Posterior cingulate gyrus (tissue), 11 donors: ENCODE measurements around the gene MAP7.
"Not testable (repeated sequence)": the region's sequence is repeated elsewhere in the genome, so short reads cannot be mapped to it uniquely, and the experiment has no call there.

ENCODE experiments used
- DNase-seq, 10 donors: peaks; one replicate each; pipeline versions ENCODE4 v3.0.0 to v3.0.0-alpha.2; 2020 to 2021; ENCODE audit warnings: mixed read lengths in 3 of 10
- intact Hi-C: fragments of 100-400 bp; cut with DNase I; formaldehyde crosslinking; loops from one replicate; pipeline ENCODE4 v1.15.1; 2023

The MAP7 gene

DNA sequence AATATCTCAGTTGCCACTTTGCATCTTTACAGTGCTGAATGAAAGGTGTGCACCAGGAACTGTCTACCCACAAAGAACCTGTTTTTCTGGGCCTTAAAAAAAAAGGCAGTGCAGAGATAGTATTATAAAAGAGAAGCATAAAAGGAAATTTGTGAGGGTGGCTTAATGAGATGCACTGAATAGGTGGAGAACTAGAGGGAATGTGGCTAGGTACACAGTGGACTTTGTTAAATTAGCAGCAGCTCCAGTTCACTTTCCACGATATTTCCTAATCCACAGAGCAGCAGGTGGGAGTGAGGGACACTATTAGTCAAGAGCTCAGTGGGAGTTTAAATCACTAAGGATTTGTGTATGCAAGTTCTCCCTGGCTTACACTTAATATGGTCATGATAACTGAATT, 38.8 kb downstream of the MAP7 start:
- intact Hi-C loops, result no loop called here

DNA sequence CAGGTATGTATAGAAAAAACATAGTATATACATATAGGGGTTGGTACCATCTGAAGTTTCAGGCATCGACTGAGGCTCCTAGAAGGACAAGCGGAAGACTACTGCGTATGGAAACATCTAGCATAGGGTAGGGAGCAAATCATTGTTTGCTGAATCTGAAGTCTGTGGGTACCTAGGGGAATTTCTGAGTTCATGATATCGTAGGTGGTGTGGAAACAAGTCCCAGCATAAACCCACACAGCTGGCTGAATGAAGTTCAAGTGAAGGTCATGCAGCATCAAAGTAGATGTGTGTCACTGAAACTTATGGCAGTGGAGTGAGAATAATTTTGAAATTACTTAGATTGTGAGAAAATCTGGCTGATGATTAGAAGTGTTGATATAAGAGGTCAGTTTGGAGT, 39.4 kb downstream of the MAP7 start:
- no peak for DNase-seq
- intact Hi-C loops, result no loop called here

More for the DNA sequence above, 38.8 kb downstream of the MAP7 start:
- DNase-seq, result no peak

DNA sequence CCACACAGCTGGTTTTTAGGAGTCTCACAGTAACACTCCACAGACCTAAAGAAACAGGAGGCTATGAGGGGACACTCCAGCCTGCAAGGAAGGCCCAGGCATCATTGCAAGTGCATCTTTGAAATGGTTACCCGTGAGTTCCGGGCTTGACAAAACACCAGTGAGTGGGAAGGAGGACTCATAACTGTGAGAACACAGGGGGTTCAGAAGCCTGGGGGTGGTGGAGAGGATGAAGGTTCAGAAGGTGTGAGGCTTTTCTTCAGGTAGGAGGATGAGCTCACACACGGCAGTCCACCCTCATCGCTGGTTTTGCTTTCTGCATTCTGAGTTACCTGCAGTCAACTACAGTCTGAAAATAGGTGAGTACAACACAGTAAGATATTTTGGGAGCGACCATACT, 39.9 kb downstream of the MAP7 start:
- intact Hi-C loops, result no loop called here

DNA sequence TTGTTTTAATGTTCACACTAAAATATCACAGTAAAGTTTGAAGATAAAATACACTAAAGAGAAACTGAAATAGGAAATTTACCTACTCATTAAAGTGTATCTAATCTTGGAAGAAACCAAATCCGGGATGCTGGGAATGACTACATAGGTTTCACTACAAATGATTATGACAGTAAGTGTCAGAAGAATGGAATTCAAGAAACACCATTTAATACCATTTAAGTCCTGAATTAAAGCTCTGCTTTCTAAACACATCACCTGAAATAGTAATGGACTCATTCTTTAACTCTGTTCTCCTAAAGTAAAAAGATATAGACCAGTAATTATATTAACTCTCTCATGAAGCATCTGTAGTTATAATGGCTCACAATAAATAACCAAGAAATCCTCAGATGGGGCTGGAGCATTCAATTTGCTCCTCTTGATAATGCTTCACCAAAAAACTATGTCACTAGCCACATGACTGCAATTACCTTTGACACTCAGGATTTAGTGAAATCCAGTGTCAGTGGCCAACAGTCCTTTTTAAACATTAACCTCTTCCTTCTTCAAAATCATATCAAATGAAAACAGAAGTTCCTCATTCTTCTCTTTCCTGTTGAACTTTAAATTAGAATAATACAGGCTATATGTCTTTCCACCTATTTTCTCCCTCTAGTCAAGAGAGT, 41.4 kb downstream of the MAP7 start:
- intact Hi-C loops, result no loop called here
- no peak for DNase-seq

More for the DNA sequence above, 39.9 kb downstream of the MAP7 start:
- no peak for DNase-seq

DNA sequence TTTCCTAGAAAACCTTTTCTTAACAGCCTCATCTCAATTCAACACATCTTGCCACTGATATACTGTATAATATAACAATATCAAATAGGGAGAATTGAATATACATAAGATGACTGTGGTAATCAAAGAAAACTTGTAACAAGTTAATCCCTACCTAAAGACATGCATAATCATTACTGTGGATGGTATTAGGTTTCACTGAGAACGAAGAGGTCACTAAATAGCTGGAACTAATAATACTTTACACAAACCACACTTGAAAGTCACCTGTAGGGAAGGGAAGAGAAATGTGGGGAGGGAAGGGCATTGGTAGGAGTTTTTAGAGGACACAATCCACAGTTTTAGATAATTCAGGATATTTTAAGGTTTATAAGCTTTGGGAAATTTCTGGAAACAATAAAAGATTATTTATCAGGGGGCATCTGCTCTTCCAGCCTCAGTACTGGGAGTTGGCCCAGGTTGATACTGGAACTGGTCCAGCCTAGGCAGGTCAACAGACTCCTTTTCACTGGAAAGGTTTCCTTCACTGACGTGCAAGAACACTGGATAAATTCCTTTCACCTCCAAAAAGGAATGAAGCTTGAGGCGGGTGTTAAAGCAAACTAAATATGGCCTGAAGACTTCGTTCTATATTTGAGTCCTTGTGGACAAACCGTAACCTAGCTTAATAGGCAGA, 44.0 kb downstream of the MAP7 start:
- no peak for DNase-seq
- intact Hi-C loops, result no loop called here

DNA sequence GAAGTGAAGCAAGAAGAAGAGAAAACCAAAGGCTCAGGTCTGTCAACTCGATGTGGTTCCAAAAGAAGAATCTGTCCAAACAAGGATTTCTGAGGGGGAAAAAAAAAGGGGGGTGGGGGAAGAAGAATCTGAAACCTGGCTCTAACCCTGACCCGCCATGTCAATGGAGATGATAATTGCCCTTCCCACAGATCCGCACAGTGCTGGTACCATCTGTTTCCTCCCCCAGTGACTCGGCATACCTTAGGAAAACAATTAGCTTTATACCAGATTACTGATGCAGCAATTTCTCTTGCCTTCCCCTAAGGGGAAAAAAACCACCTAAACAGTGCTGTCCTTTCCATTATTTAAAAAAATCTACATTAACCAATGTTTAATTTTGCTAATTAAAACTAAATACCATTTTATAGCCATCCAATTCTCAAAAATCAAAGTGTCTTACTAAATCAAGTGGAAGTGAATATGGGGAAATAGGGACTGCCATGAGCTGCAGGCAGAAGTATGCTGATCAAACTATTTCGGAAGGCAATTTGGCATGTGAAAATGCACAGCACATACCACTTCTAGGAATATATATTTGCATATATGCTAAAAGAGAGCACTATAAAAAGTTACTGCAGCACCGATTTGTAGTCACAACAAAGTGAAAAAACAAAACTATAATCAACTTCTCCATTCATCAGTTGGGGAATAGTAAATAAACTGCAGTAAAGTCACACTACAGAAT, 46.8 kb downstream of the MAP7 start:
- no peak for DNase-seq
- intact Hi-C loops, result no loop called here

DNA sequence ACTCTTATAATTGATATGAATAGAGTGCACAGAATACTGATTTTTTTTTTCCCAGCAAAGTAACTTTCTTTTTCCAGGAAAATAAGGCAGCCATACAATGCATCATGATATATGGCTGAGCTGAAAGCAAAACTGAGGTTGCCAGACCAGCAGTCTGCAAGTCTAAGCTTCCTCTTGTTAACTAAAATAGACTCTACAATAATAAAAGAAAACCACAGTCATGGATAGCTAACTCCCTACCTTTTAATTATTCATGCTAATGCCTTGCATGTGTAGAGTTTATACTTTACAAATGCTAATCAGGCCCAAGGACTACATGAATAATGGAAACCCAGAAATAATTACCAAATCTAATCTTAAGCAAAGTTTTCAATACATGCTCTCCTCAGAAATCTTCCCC, 47.4 kb downstream of the MAP7 start:
- no peak for DNase-seq
- intact Hi-C loops, result no loop called here

DNA sequence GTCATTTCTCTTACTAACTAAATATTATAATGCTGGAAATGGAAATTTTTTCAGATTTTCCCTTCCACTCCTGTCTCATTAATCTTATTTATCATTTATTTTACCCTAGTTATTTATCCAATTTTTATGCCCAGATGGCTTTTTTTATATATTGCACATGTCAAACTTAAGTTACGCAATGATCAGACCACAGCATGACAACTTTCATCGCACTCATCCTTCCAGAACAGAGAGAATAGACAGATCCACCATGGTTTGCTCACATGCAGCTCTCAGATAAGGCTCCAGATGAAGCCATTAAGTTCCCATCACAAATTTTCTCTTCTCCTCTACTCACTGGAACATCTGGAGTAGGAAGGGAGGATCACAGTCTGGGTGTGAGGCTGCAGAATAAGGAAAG, 48.7 kb downstream of the MAP7 start:
- no peak for DNase-seq
- intact Hi-C loops, result no loop called here

DNA sequence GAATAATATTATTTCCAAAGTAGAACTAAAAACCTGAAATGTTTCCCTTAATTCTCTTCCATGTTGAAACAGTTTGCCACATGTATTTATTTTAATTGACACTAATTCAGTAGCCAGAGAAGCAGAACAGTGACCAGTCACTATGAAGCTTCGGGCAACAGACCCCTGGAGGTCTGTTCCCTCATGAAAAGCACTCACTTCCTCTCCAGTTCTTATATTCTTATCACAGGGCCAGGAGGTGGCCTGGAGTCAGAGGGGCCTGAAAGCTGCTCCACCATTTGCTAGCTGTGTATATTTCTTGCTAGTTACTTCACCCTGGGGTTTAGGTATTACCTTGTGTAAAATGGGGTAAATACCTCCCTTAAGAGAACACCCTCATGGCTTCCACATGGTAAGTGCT, 49.1 kb downstream of the MAP7 start:
- intact Hi-C loops, result no loop called here
- no peak for DNase-seq

DNA sequence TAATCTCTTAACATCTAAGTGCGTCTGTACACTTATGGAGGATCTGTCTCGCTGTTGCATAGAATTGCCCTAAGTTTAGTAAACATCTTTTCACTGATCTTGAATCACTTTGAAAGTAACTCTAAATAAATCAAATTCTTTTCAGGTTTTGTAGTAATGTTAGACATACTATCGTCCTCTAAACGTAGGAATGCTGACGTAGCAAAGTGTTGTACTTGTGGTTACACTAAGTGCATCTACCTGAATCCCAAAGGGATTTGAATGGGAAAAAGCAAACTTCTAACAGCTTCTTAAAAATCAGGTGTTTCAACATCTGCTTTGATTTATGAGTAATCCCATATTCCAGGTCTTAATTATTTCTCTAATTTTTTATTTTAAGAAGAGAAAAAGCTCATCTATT, 49.8 kb downstream of the MAP7 start:
- intact Hi-C loops, result no loop called here
- DNase-seq, result no peak

DNA sequence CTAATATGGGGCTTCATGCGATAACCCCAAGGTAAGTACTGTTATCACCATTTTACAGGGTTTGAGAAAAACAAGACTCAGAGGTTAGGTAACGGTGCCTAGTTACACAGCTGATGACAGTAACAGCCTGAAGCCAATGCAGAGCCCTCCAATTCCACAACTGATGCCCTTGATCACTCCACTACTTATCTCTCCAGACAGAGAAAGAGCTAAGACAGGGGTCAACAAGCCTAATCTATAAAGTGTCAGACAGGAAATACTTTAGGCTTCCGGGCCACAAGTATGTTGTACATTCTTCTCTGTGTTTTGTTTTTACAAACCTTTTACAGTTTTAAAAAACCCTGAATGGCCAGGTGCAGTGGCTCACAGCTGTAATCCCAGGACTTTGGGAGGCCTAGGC, 50.9 kb downstream of the MAP7 start:
- DNase-seq, result no peak
- intact Hi-C loops, result no loop called here

DNA sequence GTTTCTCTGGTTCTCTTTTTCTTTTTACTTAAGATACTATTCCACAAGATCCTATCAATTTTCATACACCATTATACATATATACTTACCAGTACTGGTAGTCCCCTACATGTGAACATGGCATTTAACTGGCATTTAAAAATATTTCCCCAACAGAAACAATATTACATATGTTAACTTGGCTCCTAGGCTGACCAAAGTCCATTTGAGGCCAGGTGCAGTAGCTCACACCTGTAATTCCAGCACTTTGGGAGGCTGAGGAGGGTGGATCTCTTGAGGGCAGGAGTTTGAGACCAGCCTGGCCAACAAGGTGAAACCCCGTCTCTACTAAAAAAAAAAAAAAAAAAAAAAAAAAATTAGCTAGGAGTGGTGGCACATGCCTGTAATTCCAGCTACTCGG, 53.8 kb downstream of the MAP7 start:
- intact Hi-C loops, DNase-seq: not testable (repeated sequence)

DNA sequence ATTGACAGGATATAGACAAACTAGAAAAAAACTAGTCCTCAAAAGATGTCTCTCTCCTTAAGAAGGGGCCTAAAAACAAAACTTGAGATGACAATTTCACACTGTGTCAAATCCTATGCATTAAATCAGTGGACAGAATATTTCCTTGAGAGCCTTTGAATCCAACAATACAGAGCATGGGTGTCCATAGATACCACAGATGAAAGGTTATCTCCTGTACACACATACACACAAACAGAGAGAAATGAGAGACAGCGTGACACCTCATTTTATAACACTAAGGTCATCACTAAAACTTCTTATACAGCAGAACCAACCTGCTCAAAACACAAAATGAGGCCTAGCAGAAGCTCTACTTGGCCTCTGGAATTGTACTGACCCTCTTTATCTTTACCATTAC, 55.5 kb downstream of the MAP7 start:
- intact Hi-C loops, result no loop called here
- no peak for DNase-seq

DNA sequence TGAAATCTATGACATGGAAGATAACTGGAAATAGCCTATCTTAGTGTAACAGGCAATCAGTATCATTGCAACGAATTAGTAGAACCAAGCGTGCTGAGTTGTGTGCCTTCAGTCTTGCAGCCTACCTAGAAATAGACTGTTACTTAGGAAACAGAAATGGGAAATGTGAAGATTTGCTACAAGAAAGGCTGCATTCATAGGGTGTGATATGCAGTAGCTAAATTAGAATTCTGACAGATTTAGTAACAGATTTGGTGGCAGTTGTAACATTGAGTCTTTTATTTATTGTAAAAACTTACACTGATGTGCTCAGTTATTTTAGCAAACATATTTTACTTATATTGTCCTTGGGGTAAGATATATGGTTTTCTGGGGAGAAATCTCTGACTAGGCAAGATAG, 56.2 kb downstream of the MAP7 start:
- intact Hi-C loops, result no loop called here
- no peak for DNase-seq

DNA sequence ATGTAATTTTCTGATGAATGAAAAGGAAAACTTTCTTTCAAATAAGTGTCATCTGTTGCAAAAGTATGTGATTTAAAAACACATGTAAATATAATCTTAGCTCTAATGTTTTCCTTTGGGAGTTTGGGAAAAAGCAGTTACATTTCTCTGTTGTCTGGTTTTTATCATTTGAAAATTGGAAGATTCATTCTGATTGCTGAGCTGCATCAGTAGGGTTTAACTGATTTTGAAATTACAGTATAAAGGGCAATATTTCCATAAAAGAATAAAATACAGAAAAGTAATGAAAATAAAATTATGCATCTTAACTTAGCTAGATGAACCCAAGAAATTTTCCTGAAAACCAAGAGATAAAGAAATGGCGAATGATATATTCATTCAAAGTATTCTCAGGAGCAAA, 57.8 kb downstream of the MAP7 start:
- intact Hi-C loops, result no loop called here
- DNase-seq, result no peak

DNA sequence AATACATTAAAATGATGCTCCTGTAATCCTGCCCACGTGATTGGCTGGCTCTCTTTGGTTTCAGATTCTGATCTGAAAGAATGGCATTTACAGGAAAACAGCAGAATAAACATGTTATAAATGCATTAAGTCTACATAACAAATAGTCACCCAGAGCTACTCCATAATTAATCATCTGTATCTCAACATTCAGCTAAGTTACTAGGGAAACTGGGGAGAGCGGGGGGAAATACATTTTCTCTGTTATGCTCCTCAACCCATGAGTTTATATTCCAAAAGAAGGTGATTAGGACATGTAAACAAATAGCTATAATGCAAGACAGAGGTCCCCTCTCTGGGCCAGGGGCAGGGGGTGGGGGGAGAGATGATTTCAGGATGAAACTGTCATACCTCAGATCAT, 58.5 kb downstream of the MAP7 start:
- intact Hi-C loops, result no loop called here
- DNase-seq, result no peak

DNA sequence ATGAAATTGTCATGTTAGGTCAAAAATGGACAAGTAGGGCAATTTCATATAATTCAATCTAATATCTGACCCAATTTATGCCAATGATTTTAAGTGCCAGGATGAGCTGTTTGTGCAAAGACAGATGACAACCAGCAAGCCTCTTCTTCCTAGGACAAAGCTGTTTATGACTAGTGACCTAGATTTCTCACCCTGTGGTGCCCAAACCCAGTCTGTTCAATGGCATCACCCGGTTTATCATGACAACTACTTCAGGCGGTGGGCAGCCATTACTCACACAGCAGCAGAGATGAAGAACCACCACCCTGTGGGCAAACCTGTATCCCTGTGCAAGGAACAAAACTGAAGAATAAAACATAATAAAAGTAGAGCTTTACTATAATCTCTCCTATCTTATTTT, 59.0 kb downstream of the MAP7 start:
- DNase-seq, result no peak
- intact Hi-C loops, result no loop called here

DNA sequence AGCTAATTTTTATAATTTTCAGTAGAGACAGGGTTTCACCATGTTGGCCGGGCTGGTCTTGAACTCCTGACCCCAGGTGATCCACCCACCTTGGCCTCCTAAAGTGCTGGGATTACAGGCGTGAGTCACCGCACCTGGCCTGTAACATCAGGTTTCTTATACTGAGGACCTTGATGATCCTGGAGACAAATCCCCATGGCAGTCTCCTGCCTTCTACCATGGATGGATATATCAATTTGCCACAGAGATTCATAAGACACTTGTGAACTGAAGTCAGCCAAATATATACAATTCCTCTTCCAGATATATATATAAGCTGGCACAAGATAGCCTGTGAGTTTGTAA, 60.6 kb downstream of the MAP7 start:
- DNase-seq, intact Hi-C loops: not testable (repeated sequence)

DNA sequence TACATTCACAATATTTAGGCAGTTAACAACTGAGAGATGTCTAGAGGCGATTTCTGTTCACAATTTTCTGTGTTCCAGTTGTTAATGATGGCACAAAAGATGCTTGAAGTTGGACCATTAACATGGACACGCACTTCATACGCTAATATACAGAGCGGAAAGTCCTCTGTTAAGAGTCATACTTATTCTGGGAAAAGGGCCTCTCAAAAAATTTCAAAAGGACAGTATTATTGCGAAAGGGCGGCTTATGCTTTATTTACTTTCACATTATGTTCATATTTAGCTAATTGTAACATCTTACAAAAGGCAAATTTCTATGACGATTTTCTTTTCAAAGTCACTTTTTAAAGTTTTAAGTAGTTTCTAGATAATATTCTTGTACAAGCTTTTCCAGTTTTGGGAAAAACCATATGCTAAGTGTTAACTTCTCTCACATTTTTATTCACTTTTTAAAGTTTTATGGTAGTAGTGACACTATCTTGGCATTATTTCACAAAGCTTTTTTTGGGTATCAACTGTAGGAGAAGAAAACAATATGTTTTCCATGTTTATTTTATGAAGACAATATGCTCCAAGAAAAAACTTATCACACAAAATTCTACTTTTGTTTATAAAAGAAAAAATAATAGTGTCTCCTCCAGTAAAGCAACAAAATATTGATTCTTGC, 62.3 kb downstream of the MAP7 start:
- no peak for DNase-seq
- intact Hi-C loops, result no loop called here

DNA sequence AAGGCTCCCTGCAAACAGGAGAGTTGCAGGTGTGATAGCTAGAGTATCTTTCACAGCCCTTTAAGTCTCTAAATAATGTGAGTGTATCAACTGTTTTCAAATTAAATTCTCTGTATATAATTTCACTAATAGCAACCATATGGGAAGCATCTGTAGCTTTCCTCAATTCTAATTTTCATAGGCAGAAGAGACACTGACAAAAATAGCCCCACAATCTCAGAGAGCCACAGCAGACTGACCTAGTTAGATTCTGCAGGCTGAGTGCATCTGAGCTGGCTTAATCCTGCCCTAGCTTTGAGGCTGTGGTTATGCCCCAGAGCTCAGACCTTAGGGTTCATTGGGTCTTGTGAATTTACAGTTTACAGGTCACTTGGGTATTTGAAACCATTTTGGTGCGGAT, 63.9 kb downstream of the MAP7 start:
- DNase-seq, result no peak
- intact Hi-C loops, result no loop called here

DNA sequence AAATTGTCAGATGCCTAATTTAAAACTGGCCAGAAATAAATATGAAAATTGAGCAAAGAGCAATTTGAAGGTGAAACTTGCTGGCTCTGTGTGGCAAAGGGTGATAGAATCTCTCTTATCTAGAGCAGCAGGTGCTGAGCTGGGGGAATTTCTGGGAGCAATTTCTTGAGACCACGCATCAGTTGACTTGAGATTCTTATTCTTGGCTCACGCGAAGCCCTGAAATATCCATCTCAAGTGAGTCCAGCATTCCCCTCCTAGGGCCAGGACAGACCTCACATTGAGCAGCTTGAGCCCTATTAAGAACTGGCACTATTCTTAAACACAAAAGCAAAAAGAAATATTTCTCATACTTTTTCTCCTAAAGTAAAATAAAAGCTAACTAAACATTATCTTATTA, 66.3 kb downstream of the MAP7 start:
- DNase-seq, result no peak
- intact Hi-C loops, result no loop called here

DNA sequence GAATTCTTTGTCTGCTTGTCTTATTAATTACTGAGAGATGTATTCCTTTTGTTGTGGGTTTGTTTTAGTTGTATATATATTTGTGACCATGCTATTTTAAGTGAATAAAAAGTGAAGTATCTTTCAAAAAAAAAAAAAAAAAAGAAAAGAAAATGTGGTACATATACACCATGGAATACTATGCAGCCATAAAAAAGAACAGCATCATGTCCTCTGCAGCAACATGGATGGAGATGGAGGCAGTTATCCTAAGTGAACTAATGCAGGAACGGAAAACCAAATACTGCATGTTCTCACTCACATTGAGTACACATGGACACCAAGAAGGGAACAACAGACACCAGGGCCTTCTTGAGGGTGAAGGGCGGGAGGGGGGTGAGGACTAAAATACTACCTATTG, 67.2 kb downstream of the MAP7 start:
- intact Hi-C loops, DNase-seq: not testable (repeated sequence)
